ENCODE measurements around the gene PARP14.

DNA sequence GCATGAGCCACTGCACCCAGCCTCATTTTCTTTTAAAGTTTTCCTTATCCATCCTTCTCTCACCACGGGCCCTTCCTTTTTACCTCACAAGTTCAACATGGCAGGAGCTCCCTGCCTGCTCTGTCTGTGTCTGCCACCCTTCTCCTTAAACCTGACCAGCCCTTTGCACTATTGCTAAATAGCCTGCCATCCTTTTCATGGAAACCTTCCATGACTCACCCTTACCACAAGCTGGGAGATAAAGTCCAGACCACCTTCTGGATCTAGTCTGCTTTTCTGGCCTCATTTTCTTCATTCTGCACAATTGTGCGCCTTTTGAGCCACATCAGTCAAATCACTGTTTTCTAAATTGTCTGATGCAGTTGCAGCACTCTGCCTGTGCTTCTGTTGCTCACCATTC lies 8.9 kb downstream of the PARP14 start:
- TF ChIP-seq, protein P1, sequence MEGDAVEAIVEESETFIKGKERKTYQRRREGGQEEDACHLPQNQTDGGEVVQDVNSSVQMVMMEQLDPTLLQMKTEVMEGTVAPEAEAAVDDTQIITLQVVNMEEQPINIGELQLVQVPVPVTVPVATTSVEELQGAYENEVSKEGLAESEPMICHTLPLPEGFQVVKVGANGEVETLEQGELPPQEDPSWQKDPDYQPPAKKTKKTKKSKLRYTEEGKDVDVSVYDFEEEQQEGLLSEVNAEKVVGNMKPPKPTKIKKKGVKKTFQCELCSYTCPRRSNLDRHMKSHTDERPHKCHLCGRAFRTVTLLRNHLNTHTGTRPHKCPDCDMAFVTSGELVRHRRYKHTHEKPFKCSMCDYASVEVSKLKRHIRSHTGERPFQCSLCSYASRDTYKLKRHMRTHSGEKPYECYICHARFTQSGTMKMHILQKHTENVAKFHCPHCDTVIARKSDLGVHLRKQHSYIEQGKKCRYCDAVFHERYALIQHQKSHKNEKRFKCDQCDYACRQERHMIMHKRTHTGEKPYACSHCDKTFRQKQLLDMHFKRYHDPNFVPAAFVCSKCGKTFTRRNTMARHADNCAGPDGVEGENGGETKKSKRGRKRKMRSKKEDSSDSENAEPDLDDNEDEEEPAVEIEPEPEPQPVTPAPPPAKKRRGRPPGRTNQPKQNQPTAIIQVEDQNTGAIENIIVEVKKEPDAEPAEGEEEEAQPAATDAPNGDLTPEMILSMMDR (conservative IDR thresholded peaks at IDR 0.05; ENCODE audit: low read depth, low read length) = no peak
- TF ChIP-seq EZH2phosphoT487 (IDR thresholded peaks at IDR 0.05; ENCODE audit: borderline replicate concordance, low read length) = no peak
